Lung microvascular endothelial cell (primary cell): ENCODE data around the gene CAMTA2. TPM values are rescaled to one million over a fixed set of nuclear protein-coding genes. Genes with fewer than 3 reads are reported as not detected.

Source experiments
- DNase-seq, 2 donors: peaks; one replicate each; pipeline versions ENCODE4 v3.0.0 to v3.0.0-alpha.2; 2010; ENCODE audit warnings: low read depth in 2 of 2
- total RNA-seq: library from RNA; depleted of rRNA; stranded (reverse); fragments of >200 nt; gene quantifications from 2 replicates; pipeline ENCODE4 v1.2.1, GENCODE V29; 2014

Gene CAMTA2
- total RNA-seq, 1 donor from 2014 or later: 7.9 TPM

GRCh38 chr17:5002121-5002788 lies 14.8 kb upstream of the CAMTA2 start:
- no peak for DNase-seq

GRCh38 chr17:5000237-5000639 lies 12.8 kb upstream of the CAMTA2 start:
- peak in 1 of 2 donors; percentile 44 for DNase-seq

DNA sequence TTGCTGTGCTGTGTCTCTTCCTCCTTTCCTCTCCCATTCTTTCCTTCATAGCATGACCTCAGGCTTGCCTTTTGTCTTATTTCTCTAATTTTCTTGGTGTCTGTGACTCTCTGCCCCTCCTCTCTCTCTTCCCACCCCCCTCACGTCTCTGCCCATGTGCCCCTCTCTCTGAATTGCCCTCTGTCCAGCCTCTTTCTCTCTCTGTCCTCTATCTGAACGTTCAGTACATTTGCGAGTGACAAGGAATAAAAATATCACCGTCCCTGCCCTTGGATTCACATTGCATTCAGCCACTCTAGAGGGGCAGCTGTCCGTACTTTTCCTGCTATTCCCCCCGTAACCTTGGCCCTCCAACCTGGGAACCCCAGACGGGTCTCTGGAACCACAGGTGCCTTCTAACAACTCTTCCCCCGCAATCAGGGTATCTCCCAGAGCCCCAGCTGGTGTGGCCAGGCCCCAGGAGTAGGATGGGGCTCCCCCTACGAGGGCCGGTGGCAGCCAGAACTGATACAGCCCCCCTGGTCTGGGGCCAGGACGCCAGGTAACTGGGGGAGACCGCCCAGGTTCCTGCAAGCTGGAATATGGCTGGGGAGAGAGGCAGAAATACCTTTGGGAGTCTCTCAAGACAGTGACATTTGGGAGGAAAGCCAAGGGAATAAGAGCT lies 12.1 kb upstream of the CAMTA2 start:
- no peak for DNase-seq

DNA sequence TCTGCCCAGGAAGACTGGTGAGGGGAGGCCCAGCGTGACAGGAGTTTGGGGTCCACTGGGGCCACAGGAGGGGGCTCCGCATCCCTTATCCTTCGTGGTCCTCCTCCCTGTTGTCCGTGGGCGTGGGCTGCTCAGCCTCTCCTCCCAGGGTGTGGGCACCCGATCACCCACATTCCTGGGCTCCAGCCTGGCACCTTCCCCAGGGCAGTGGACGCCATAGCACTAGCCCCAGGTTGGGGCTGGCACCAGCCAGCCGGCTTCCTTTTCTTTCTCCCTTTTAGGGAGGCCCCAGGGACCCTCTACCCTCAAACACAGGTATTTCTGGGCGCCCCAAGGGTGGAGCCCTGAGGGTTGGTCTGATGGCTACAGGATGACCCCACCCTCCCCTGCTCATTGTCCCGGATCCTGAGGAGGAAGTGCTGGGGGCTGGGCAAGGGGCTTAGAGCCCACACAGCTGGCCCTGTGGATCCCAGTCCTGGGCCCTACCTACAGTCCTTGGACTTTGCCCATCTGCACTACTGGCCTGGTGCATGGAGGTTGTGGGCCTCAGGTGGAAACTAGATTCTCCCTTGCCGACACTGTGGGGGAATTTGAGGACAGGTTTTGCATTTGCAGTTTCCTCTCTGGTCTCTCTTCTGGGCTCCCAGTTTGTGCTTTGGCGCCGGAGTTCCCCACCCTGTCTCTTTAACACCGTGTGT lies 11.4 kb upstream of the CAMTA2 start:
- peak in 1 of 2 donors; percentile 12 for DNase-seq

- DNase-seq: peak; percentile 33 to 42
Observed at GRCh38 chr17:4998027-4998731, 10.7 kb upstream of the CAMTA2 start.

DNA sequence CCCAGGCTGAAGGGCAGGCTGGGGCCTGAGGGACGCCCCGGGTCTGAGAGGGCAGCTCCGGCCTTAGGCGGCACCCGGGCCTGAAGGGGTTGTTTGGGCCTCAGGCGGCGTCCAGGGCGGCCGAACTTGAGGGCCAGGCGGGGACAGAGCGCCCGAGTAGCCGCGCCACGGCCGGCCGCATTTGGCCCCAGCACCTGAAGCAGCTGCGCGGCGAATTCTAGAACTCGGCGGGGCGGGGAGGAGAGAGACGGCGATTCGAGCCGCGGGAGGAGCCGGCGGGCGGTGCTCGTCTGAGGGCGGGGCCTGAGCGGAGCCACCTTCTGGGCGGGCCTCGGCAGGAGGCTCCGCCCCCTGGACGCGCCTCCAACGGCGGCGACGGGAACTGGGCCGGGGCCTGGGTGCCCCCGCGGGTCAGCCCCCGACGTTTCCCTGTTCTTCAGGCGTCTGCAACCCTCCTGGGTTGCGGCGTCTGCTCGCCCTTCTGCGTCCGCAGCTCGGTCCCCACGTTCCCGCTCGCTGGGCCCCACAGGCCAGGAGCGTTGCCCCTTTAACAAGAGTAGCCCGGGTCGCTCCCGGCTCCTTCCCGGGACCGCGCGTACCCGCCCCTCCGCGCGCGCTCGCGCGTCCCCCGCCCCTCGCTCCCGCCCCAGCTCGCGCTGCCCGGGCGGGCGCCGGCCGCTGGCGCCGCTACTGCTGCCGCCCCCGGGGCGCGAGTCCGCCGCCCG lies 10.0 kb upstream of the CAMTA2 start, which contains the start of the genes INCA1 and KIF1C:
INCA1 (minus strand) TSS at position 221 of the 725 bp plus-strand sequence. CDS start 3,085 bp downstream, outside the sequence.
KIF1C (plus strand) TSS at position 649 of the 725 bp plus-strand sequence. CDS start 2,297 bp downstream, outside the sequence.
- DNase-seq: peak; percentile 89

DNA sequence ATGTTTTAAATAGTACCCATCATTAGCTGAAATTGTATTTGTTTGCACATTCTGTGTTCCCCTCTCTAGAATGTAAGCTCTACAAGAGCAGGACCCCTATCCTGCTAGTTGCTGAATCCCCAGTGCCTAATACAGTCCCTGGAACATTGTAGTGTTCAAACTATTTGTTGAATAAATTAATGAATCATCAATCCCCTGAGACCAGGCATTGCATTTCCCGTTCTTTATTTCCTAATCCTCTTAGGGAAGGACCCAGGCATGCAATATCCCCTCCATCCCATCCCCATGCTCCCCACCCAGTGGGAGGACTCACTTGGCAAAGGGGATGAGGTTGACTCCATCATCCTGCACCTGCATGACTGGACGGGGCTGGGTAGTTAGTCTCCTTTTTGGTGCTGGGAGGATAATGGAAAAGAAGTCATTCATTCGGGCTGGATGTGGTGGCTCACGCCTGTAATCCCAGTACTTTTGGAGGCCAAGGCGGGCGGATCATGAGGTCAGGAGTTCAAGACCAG lies 6.7 kb upstream of the CAMTA2 start:
- no peak for DNase-seq

GRCh38 chr17:4987767-4988567 lies 492 bp upstream of the CAMTA2 start:
- no peak for DNase-seq

GRCh38 chr17:4986403-4986802 lies 1.1 kb downstream of the CAMTA2 start:
- peak; percentile 66 for DNase-seq

DNA sequence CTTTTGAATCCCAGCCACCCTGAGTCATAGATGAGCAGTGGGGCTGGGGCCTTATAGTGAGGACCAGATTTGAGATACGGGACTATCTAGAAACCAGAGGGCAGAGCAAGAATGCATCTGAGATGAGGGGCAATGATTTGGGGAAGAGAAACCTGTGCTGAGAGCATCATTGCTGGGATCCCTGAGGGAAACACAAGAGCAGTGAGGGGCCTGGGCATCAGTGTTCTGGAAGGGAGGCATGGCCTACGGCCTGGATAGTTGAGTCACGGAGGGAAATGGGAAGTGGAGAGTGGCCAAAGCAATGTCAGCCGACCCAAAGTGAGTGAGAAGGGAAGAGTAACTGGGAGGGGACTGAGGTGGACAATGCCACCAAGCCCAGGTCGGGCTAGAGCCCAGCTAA lies 5.2 kb downstream of the CAMTA2 start:
- no peak for DNase-seq

GRCh38 chr17:4980644-4981216 lies 6.7 kb downstream of the CAMTA2 start:
- peak; percentile 61 to 81 for DNase-seq

- DNase-seq: no peak
Observed at GRCh38 chr17:4978726-4979125, 8.7 kb downstream of the CAMTA2 start.

- no peak for DNase-seq
Observed at GRCh38 chr17:4974115-4974670, 13.3 kb downstream of the CAMTA2 start.

DNA sequence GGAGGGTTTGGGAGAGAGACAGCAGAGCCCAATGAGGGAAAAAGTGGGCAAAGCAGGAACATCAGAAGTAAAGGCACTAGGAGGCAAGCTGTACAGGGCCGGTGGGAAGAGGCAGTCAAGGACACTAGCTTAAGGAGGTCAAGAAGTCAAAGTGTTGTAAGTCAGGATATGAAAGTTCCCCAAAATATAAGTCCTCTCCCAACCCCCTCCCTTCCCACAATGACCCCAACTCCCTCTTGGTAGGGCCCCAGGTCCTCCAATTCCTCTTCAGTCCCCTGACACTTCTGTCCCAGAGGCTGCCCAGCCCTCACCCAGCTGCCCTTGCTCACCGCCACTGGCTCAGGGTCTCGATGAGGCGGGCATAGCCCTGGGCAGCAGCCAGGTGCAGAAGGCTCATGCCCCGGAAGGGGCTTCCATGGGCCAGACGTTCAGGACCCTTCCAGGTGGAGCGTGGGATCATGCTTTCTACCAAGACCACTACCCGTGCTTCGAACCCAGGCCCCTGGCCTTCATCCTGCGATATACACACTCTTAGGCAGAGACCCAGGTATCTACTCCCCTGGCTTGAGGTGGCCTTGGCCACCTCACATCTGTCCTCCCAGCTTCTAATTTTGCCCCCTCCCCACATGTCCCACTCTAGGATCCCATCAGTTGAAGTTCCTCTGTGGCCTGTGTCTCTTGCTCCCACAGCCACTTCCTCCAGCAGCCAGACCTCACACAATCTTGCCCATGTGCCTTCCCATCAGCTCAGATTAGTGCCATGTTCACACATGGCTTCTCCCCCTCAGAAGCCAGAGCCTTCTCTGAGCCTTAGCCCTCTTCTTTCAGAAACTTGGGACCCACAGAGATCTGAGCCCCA lies 14.0 kb downstream of the CAMTA2 start:
- no peak for DNase-seq

GRCh38 chr17:4972752-4973151 lies 14.7 kb downstream of the CAMTA2 start:
- DNase-seq: no peak

- no peak for DNase-seq
Observed at GRCh38 chr17:4972322-4972721, 15.2 kb downstream of the CAMTA2 start.

- DNase-seq: no peak
Observed at GRCh38 chr17:4971826-4972225, 15.6 kb downstream of the CAMTA2 start.

GRCh38 chr17:4970273-4970672 lies 17.2 kb downstream of the CAMTA2 start:
- no peak for DNase-seq
